GM18508 (cell line): ENCODE measurements around the gene GMPR.

ENCODE experiments used
- ATAC-seq: cut with Tn5 transposase; IDR thresholded peaks from one replicate; pipeline ENCODE4 v1.9.1; 2021; ENCODE audit warnings: moderate number of reproducible peaks; ENCODE audit not compliant: insufficient read depth, unreplicated experiment

The GMPR gene

GRCh38 chr6:16292942-16293341 lies 54.6 kb downstream of the GMPR start:
- ATAC-seq = no peak

- no peak for ATAC-seq
These were observed 56.0 kb downstream of the GMPR start for GRCh38 chr6:16294371-16294770.

- no peak for ATAC-seq
These were observed 56.7 kb downstream of the GMPR start for GRCh38 chr6:16295060-16295459.

- ATAC-seq = no peak
These were observed 57.1 kb downstream of the GMPR start for GRCh38 chr6:16295471-16295870.

GRCh38 chr6:16296061-16296670 lies 57.8 kb downstream of the GMPR start:
- ATAC-seq = no peak

- ATAC-seq = no peak
These were observed 61.5 kb downstream of the GMPR start for GRCh38 chr6:16299861-16300260.

- peak; percentile 32 for ATAC-seq
These were observed 63.1 kb downstream of the GMPR start for GRCh38 chr6:16301511-16301910.

GRCh38 chr6:16302721-16303552 lies 64.5 kb downstream of the GMPR start:
- ATAC-seq = no peak

GRCh38 chr6:16305246-16305725 lies 66.9 kb downstream of the GMPR start:
- ATAC-seq = peak; percentile 68

- peak; percentile 17 for ATAC-seq
These were observed 67.4 kb downstream of the GMPR start for GRCh38 chr6:16305788-16306187.

GRCh38 chr6:16306334-16306733 lies 67.9 kb downstream of the GMPR start:
- ATAC-seq = no peak

- ATAC-seq = no peak
These were observed 73.4 kb downstream of the GMPR start for GRCh38 chr6:16311763-16312162.

- no peak for ATAC-seq
These were observed 75.3 kb downstream of the GMPR start for GRCh38 chr6:16313732-16314131.

- no peak for ATAC-seq
These were observed 75.9 kb downstream of the GMPR start for GRCh38 chr6:16314296-16314695.

- no peak for ATAC-seq
These were observed 78.4 kb downstream of the GMPR start for GRCh38 chr6:16316741-16317251.

GRCh38 chr6:16318538-16318937 lies 80.2 kb downstream of the GMPR start:
- ATAC-seq = no peak

- ATAC-seq = no peak
These were observed 80.8 kb downstream of the GMPR start for GRCh38 chr6:16318953-16319720.

- ATAC-seq = peak; percentile 35
These were observed 81.6 kb downstream of the GMPR start for GRCh38 chr6:16319813-16320532.

- no peak for ATAC-seq
These were observed 82.3 kb downstream of the GMPR start for GRCh38 chr6:16320533-16321340.
